OCI-LY1 (cell line): Measurements from ENCODE around the gene CBFA2T3.

Experiments used
- H2AFZ ChIP-seq: fragments of 200-600 bp; sonication (generic), shearing (Covaris generic); 2 replicates; pipeline ENCODE4 v1.6.0; 2014; ENCODE audit warnings: antibody characterized with exemption, mild to moderate bottlenecking, low read length
- H3F3A ChIP-seq: fragments of 200-600 bp; sonication (generic), shearing (Covaris generic); 2 replicates; pipeline ENCODE4 v1.6.0; 2014; ENCODE audit warnings: mild to moderate bottlenecking, antibody characterized with exemption, low read length, moderate library complexity; ENCODE audit not compliant: insufficient read depth
- H3K27ac ChIP-seq: fragments of 200-600 bp; sonication (generic); 2 replicates; pipeline ENCODE4 v1.5.1; 2014; ENCODE audit warnings: low read length, mixed run types, mild to moderate bottlenecking, low read depth; ENCODE audit not compliant: poor library complexity, severe bottlenecking
- H3K27me3 ChIP-seq: fragments of 200-600 bp; sonication (generic); 2 replicates; pipeline ENCODE4 v1.6.0; 2014; ENCODE audit warnings: antibody characterized with exemption, mild to moderate bottlenecking, low read length, moderate library complexity; ENCODE audit not compliant: insufficient read depth
- H3K36me3 ChIP-seq: fragments of 200-600 bp; sonication (generic); 2 replicates; pipeline ENCODE4 v1.6.1; 2014; ENCODE audit warnings: mild to moderate bottlenecking, antibody characterized with exemption, low read length, moderate library complexity, mixed read lengths; ENCODE audit not compliant: insufficient read depth
- H3K4me1 ChIP-seq: fragments of 200-600 bp; sonication (generic); 2 replicates; pipeline ENCODE4 v1.5.1; 2014; ENCODE audit warnings: mild to moderate bottlenecking, low read length, moderate library complexity; ENCODE audit not compliant: insufficient read depth, severe bottlenecking
- H3K4me2 ChIP-seq: fragments of 200-600 bp; sonication (generic), shearing (Covaris generic); 2 replicates; pipeline ENCODE4 v1.6.1; 2014; ENCODE audit warnings: low read length
- H3K4me3 ChIP-seq: fragments of 200-600 bp; sonication (generic); 2 replicates; pipeline ENCODE4 v1.5.1; 2014; ENCODE audit warnings: low read length, low read depth, mild to moderate bottlenecking, mixed read lengths; ENCODE audit not compliant: poor library complexity, severe bottlenecking
- H3K79me2 ChIP-seq: fragments of 200-600 bp; shearing (Covaris generic); 2 replicates; pipeline ENCODE4 v1.6.1; 2016; ENCODE audit warnings: mixed run types, low read length, mixed read lengths; ENCODE audit not compliant: insufficient read depth
- H3K9ac ChIP-seq: fragments of 200-600 bp; sonication (generic), shearing (Covaris generic); 2 replicates; pipeline ENCODE4 v1.6.1; 2014; ENCODE audit warnings: mild to moderate bottlenecking, low read length, mixed read lengths
- H3K9me2 ChIP-seq: fragments of 200-600 bp; sonication (generic), shearing (Covaris generic); 2 replicates; pipeline ENCODE4 v1.6.1; 2014; ENCODE audit warnings: low read depth, mild to moderate bottlenecking, low read length, mixed read lengths
- H3K9me3 ChIP-seq: fragments of 200-600 bp; shearing (Covaris generic); 2 replicates; pipeline ENCODE4 v1.6.1; 2014; ENCODE audit warnings: low read length, mixed read lengths
- H4K20me1 ChIP-seq: fragments of 200-600 bp; sonication (generic), shearing (Covaris generic); 2 replicates; pipeline ENCODE4 v1.6.0; 2016; ENCODE audit warnings: mild to moderate bottlenecking, low read length; ENCODE audit not compliant: insufficient read depth
- EZH2 ChIP-seq: fragments of 200-600 bp; sonication (generic), shearing (Covaris generic); IDR thresholded peaks from 2 replicates; pipeline ENCODE4 v1.8.0; 2017; ENCODE audit warnings: borderline replicate concordance, mixed run types, mild to moderate bottlenecking, antibody characterized with exemption, low read length, moderate library complexity, mixed read lengths
- TF ChIP-seq, protein P1 (sequence below): fragments of 200-600 bp; sonication (generic), shearing (Covaris generic); IDR thresholded peaks from 2 replicates; pipeline ENCODE4 v1.5.1; 2017; ENCODE audit warnings: mild to moderate bottlenecking, antibody characterized with exemption, low read length, moderate library complexity, mixed read lengths

Gene CBFA2T3

DNA sequence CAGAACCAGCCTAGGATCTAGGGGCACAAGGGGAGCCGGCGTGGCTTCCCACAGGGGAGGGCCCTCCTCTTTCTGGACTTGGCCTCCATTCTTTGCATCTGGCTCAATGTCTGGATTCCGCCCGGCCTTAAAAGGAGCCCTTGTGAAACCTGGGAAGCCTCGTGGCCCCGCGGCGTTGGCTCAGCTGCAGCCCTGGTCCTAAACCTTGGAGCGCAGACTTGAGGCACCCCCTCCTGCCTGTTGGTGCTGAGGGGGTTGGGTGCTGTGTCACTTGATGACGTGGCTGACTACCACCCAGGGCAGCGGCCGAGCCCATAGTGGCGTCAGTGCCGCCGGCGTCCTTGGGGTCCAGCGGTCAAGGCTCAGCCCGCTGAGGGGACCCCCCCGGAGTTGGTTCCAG lies 115.6 kb downstream of the CBFA2T3 start:
- no peak overlapping the region for H3K9ac ChIP-seq
- no peaks in the 10 kb centered on the region for H3F3A ChIP-seq
- H3K27me3 ChIP-seq, result no peaks in the 10 kb centered on the region; the same call in 1 of the 2 replicates
- H3K4me2 ChIP-seq, result no peak overlapping the region
- H4K20me1 ChIP-seq, result no peaks in the 10 kb centered on the region
- peaks cover 26% of the 10 kb centered on the region for H3K4me1 ChIP-seq
- TF ChIP-seq, protein P1, sequence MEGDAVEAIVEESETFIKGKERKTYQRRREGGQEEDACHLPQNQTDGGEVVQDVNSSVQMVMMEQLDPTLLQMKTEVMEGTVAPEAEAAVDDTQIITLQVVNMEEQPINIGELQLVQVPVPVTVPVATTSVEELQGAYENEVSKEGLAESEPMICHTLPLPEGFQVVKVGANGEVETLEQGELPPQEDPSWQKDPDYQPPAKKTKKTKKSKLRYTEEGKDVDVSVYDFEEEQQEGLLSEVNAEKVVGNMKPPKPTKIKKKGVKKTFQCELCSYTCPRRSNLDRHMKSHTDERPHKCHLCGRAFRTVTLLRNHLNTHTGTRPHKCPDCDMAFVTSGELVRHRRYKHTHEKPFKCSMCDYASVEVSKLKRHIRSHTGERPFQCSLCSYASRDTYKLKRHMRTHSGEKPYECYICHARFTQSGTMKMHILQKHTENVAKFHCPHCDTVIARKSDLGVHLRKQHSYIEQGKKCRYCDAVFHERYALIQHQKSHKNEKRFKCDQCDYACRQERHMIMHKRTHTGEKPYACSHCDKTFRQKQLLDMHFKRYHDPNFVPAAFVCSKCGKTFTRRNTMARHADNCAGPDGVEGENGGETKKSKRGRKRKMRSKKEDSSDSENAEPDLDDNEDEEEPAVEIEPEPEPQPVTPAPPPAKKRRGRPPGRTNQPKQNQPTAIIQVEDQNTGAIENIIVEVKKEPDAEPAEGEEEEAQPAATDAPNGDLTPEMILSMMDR, result no peak
- TF ChIP-seq EZH2, result no peak
- H3K27ac ChIP-seq, result no peak overlapping the region
- no peak overlapping the region for H2AFZ ChIP-seq
- H3K36me3 ChIP-seq, result peaks cover 31% of the 10 kb centered on the region
- no peaks in the 10 kb centered on the region for H3K79me2 ChIP-seq
- H3K9me3 ChIP-seq, result no peaks in the 10 kb centered on the region
- H3K9me2 ChIP-seq, result no peaks in the 10 kb centered on the region
- H3K4me3 ChIP-seq, result no peak overlapping the region

DNA sequence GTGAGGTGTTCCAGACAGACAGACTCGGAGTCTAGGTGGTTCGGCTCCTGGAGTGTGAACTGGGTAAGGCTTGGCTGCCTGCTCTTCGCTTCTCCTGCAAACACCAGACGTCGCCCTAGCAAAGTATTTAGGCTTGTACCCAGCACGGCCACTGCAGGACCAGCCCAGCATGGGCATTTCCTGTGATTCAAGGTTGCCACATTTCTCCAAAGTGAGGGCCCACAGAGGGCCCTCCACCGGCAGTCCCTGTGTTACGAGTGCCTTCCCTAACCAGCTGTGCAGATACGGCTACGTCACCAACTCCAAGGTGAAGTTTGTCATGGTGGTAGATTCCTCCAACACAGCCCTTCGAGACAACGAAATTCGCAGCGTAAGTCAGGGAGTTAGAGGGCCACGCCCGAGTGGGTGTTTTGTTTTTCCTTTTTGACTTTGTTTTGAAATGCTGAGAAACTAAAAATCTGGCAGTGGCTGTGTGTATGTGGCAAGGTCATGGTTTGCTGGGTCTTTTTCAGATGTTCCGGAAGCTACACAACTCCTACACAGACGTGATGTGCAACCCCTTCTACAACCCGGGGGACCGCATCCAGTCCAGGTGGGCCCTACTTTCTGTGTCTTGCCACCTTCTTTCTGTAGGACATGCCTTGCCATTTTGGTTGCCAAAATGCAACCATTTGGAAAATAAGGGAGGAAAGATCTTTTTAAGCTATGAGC lies 117.5 kb downstream of the CBFA2T3 start:
- no peaks in the 10 kb centered on the region for H4K20me1 ChIP-seq
- no peak overlapping the region for H3K4me3 ChIP-seq
- no peak overlapping the region for H3K27ac ChIP-seq
- TF ChIP-seq, protein P1, result no peak
- no peak for TF ChIP-seq EZH2
- no peak overlapping the region for H3K4me2 ChIP-seq
- peaks cover 31% of the 10 kb centered on the region for H3K36me3 ChIP-seq
- H2AFZ ChIP-seq, result no peak overlapping the region
- H3K9me3 ChIP-seq, result no peaks in the 10 kb centered on the region
- H3K9me2 ChIP-seq, result no peaks in the 10 kb centered on the region
- no peaks in the 10 kb centered on the region for H3K79me2 ChIP-seq
- no peak overlapping the region for H3K9ac ChIP-seq
- no peaks in the 10 kb centered on the region for H3K27me3 ChIP-seq
- H3K4me1 ChIP-seq, result peaks cover 33% of the 10 kb centered on the region
- H3F3A ChIP-seq, result no peaks in the 10 kb centered on the region

DNA sequence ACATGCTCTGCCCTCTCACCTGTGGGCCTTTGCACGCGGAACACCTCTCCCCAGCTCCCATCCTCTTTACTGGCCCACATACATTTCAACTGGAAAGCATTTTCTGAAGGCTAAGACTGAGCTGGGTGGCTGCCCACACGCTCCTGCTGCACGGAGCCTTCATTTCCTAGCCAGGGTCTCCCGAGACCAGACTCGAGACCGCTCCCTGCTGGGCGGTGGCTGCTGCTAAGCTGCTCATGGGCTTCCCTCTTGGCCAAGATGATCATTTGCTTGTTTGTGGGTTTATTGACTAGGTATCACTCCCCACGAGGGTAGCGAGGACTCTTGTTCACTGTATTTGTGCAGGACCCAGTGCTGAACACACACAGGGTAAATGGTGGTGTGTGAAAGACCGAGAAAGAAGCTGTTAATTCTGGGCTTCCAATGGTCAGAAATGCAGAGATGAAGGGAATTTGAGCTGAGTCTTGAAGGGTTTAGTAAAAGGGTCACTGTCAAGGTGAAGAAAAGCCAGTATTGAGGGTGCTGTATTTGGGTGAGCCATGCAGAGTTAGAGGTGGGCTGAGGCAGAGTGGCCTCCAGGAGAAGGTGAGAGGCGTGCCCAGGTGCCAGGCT lies 119.2 kb downstream of the CBFA2T3 start:
- H4K20me1 ChIP-seq, result no peaks in the 10 kb centered on the region
- peaks cover 33% of the 10 kb centered on the region for H3K4me1 ChIP-seq
- H3K4me3 ChIP-seq, result peak overlapping the region; percentile 85
- H3K9ac ChIP-seq, result peak overlapping the region; percentile 75
- no peaks in the 10 kb centered on the region for H3K27me3 ChIP-seq
- H3K4me2 ChIP-seq, result peak overlapping the region; percentile 80
- H3K27ac ChIP-seq, result no peak overlapping the region
- TF ChIP-seq, protein P1, result peak; percentile 70; the same call in 1 of the 2 replicates
- TF ChIP-seq EZH2, result no peak
- H2AFZ ChIP-seq, result no peak overlapping the region
- no peaks in the 10 kb centered on the region for H3F3A ChIP-seq
- no peaks in the 10 kb centered on the region for H3K9me2 ChIP-seq
- peaks cover 31% of the 10 kb centered on the region for H3K36me3 ChIP-seq
- no peaks in the 10 kb centered on the region for H3K9me3 ChIP-seq
- no peaks in the 10 kb centered on the region for H3K79me2 ChIP-seq
